Transverse colon (tissue), 4 donors: ENCODE results near the gene EEIG1. TPM values are rescaled to one million over a fixed set of nuclear protein-coding genes. Genes with fewer than 3 reads are reported as not detected.
A peak's percentile ranks its signal among the peaks of the same experiment; 100 is the strongest.

Source experiments
- DNase-seq: peaks from one replicate; pipeline ENCODE4 v3.0.0-alpha.2; 2019
- H3K27ac ChIP-seq, 4 donors: fragments of 200-600 bp; sonication (generic); 2 replicates each; pipeline ENCODE4 v1.5.1; 2016 to 2018; ENCODE audit warnings: inconsistent platforms in 4 of 4
- H3K27me3 ChIP-seq: fragments of 200-600 bp; sonication (generic); 2 replicates; pipeline ENCODE4 v1.5.1; 2017; ENCODE audit warnings: inconsistent platforms
- H3K36me3 ChIP-seq, 4 donors: fragments of 200-600 bp; sonication (generic); 2 replicates each; pipeline ENCODE4 v1.5.1; 2017 to 2019; ENCODE audit warnings: inconsistent platforms in 4 of 4
- H3K4me1 ChIP-seq, 4 donors: fragments of 200-600 bp; sonication (generic); 2 replicates each; pipeline ENCODE4 v1.5.1; 2017 to 2020; ENCODE audit warnings: inconsistent platforms in 4 of 4
- H3K4me3 ChIP-seq, 4 donors: fragments of 200-600 bp; sonication (generic); 1 replicate in 1 of 4; 2 replicates in 3 of 4; pipeline versions ENCODE4 v1.5.1 to v1.6.1; 2017 to 2019; ENCODE audit warnings: inconsistent platforms in 4 of 4
- H3K9me3 ChIP-seq, 2 donors: fragments of 200-600 bp; sonication (generic); 2 replicates each; pipeline ENCODE4 v1.5.1; 2017 to 2019; ENCODE audit warnings: inconsistent platforms in 2 of 2
- CTCF ChIP-seq, 5 experiments: fragments of 200-600 bp in 3 of 5; fragments of 450-650 bp in 2 of 5; sonication (generic) in 3 of 5; IDR thresholded peaks; 1 replicate in 2 of 5; 2 replicates in 3 of 5; pipeline ENCODE4 v1.5.1; 2016 to 2017; ENCODE audit warnings: antibody characterized with exemption in 5 of 5, inconsistent platforms in 3 of 5, mild to moderate bottlenecking in 2 of 5, moderate library complexity in 1 of 5
- EP300 ChIP-seq: sonication (generic); formaldehyde crosslinking; IDR thresholded peaks from one replicate; pipeline ENCODE4 v1.6.1; 2017; ENCODE audit warnings: antibody characterized with exemption, low read depth
- POLR2A ChIP-seq: fragments of 450-650 bp; IDR thresholded peaks from one replicate; pipeline ENCODE4 v1.6.1; 2016; ENCODE audit warnings: antibody characterized with exemption, mild to moderate bottlenecking, moderate library complexity
- POLR2AphosphoS5 ChIP-seq, 3 donors: sonication (generic); formaldehyde crosslinking; IDR thresholded peaks; one replicate each; pipeline ENCODE4 v1.6.1; 2016; ENCODE audit warnings: antibody characterized with exemption in 3 of 3
- WGBS, 2 donors: methylation state at CpG; one replicate each; pipeline ENCODE4 v1.1.5; 2018; ENCODE audit warnings: low coverage in 1 of 2; 5-methylcytosine and 5-hydroxymethylcytosine counted together
- in situ Hi-C, 4 donors: fragments of 200-750 bp; cut with MboI; loops; one replicate each; pipeline versions ENCODE4 v1.15.0 to v1.15.1; 2017; ENCODE audit warnings: low sequenced_read_pairs in 3 of 4, low pct_ligation_motif_present in 1 of 4, low pct_unique_long_range_greater_than_20kb in 1 of 4
- intact Hi-C: fragments of 100-400 bp; cut with DNase I; formaldehyde crosslinking; loops from one replicate; pipeline ENCODE4 v1.15.1; 2023; ENCODE audit warnings: low total_unique reads
- total RNA-seq, 4 donors: library from RNA; depleted of rRNA; stranded (reverse); fragments of >200 nt; gene quantifications; one replicate each; pipeline ENCODE4 v1.1.0, GENCODE V29; 2016

Gene EEIG1
- total RNA-seq, 4 donors from 2014 or later, result 77.0 to 230 (median 96.7) TPM

- in situ Hi-C loops, result no loop called here
- 69 to 93% methylated on average over 2 of the region's 2 CpGs for WGBS, 2 donors
- no peak for TF ChIP-seq CTCF (IDR thresholded peaks at IDR 0.05)
- no peak for TF ChIP-seq EP300
- TF ChIP-seq POLR2A, result no peak
- no peak for TF ChIP-seq POLR2AphosphoS5 (IDR thresholded peaks at IDR 0.05)
- Histone ChIP-seq H3K9me3 (no peaks in the 10 kb centered on the region), H3K4me1 (no peaks in the 10 kb centered on the region), H3K36me3 (no peaks in the 10 kb centered on the region), H3K27me3 (no peaks in the 10 kb centered on the region), H3K27ac (no peak overlapping the region), H3K4me3 (no peak overlapping the region)
- no peak for DNase-seq
- intact Hi-C loops, result no loop called here
Observed at GRCh38 chr9:127999461-127999860, 18.7 kb upstream of the EEIG1 start.

- intact Hi-C loops, result no loop called here
- H3K27me3 ChIP-seq, result no peaks in the 10 kb centered on the region
- WGBS, 2 donors, result 93 to 95% methylated on average over 3 to 4 of the region's 4 CpGs
- no peak overlapping the region for H3K4me3 ChIP-seq
- H3K4me1 ChIP-seq, result peaks cover 0 to 27% (median 8%) of the 10 kb centered on the region in 4 donors
- no peaks in the 10 kb centered on the region for H3K36me3 ChIP-seq
- TF ChIP-seq POLR2AphosphoS5 (IDR thresholded peaks at IDR 0.05), result no peak
- no peak for TF ChIP-seq CTCF (IDR thresholded peaks at IDR 0.05)
- no peak for TF ChIP-seq POLR2A
- no peak for TF ChIP-seq EP300
- H3K9me3 ChIP-seq, result no peaks in the 10 kb centered on the region
- in situ Hi-C loops, result no loop called here
- H3K27ac ChIP-seq, result no peak overlapping the region
- DNase-seq, result no peak
Observed at GRCh38 chr9:127993721-127994120, 12.9 kb upstream of the EEIG1 start.

- Histone ChIP-seq H3K27ac (peak overlapping the region; percentile 56 to 84 (median 80)), H3K4me1 (peaks cover 0 to 27% (median 8%) of the 10 kb centered on the region in 4 donors), H3K27me3 (no peaks in the 10 kb centered on the region), H3K36me3 (no peaks in the 10 kb centered on the region), H3K9me3 (no peaks in the 10 kb centered on the region), H3K4me3 (no peak overlapping the region)
- DNase-seq, result no peak
- WGBS, 2 donors, result 59 to 88% methylated on average over 2 to 3 of the region's 3 CpGs
- TF ChIP-seq POLR2A, result no peak
- no peak for TF ChIP-seq EP300
- no peak for TF ChIP-seq CTCF (IDR thresholded peaks at IDR 0.05)
- no peak for TF ChIP-seq POLR2AphosphoS5 (IDR thresholded peaks at IDR 0.05)
- intact Hi-C loops (no loop called here), in situ Hi-C loops (no loop called here)
Observed at GRCh38 chr9:127991757-127992274, 11.0 kb upstream of the EEIG1 start.

GRCh38 chr9:127991017-127991756, 10.4 kb upstream of the EEIG1 start:
- Histone ChIP-seq H3K27me3 (no peaks in the 10 kb centered on the region), H3K27ac (peak overlapping the region; percentile 56 to 84 (median 80)), H3K36me3 (no peaks in the 10 kb centered on the region), H3K9me3 (no peaks in the 10 kb centered on the region), H3K4me1 (peaks cover 0 to 27% (median 8%) of the 10 kb centered on the region in 4 donors), H3K4me3 (no peak overlapping the region)
- TF ChIP-seq POLR2A, result no peak
- TF ChIP-seq EP300, result peak; percentile 88
- TF ChIP-seq POLR2AphosphoS5 (IDR thresholded peaks at IDR 0.05), result peak in 1 of 3 donors; percentile 62
- WGBS, 2 donors, result 35 to 39% methylated on average over 4 to 10 of the region's 10 CpGs
- peak; percentile 87 for DNase-seq
- intact Hi-C loops, result no loop called here
- in situ Hi-C loops, result no loop called here
